PFSK-1 (cell line): ENCODE data around the gene RNF31. TPM values are rescaled to one million over a fixed set of nuclear protein-coding genes. Genes with fewer than 3 reads are reported as not detected.

Experiments
- FOXP2 ChIP-seq: optimal IDR thresholded peaks from 2 replicates; pipeline ENCODE3; 2011; ENCODE audit warnings: borderline replicate concordance, control low read depth, inconsistent platforms; ENCODE audit not compliant: insufficient read depth; ENCODE audit errors: extremely low read length, extremely low read depth
- POLR2AphosphoS5 ChIP-seq: IDR thresholded peaks from 2 replicates; pipeline ENCODE4 v1.6.1; 2012; ENCODE audit warnings: low read depth, mild to moderate bottlenecking, control low read depth, low read length, moderate library complexity
- REST ChIP-seq, 2 experiments: IDR thresholded peaks; 2 replicates each; pipeline versions ENCODE4 v1.6.1 to v1.8.0; 2011 to 2012; ENCODE audit warnings: low read depth in 2 of 2, low read length in 2 of 2, control low read depth in 1 of 2, inconsistent platforms in 1 of 2, mild to moderate bottlenecking in 1 of 2, moderate library complexity in 1 of 2; ENCODE audit not compliant: insufficient read depth in 1 of 2
- SIN3A ChIP-seq: IDR thresholded peaks from 2 replicates; pipeline ENCODE4 v1.6.1; 2012; ENCODE audit warnings: mild to moderate bottlenecking, low read length, moderate library complexity, borderline replicate concordance; ENCODE audit not compliant: insufficient read depth
- TAF1 ChIP-seq: IDR thresholded peaks from 2 replicates; pipeline ENCODE4 v1.6.1; 2012; ENCODE audit warnings: low read length, control low read depth, borderline replicate concordance; ENCODE audit not compliant: insufficient read depth
- polyA plus RNA-seq: library from polyadenylated mRNA; unstranded; fragments of >200 nt; gene quantifications from one replicate; pipeline ENCODE4 v1.2.1, GENCODE V29; 2012; ENCODE audit warnings: low read depth, missing spikeins; ENCODE audit not compliant: insufficient read length

Gene RNF31
- polyA plus RNA-seq = 48.6 TPM

- peak; percentile 45; the same call in 1 of the 2 replicates for TF ChIP-seq TAF1
- TF ChIP-seq REST (IDR thresholded peaks at IDR 0.05; ENCODE audit: insufficient read depth in 1 of 2, low read depth in 2 of 2, low read length in 2 of 2) = no peak
- no peak for TF ChIP-seq SIN3A
- TF ChIP-seq FOXP2 = no peak
- TF ChIP-seq POLR2AphosphoS5 = peak; percentile 62; the same call in 1 of the 2 replicates
Measured at GRCh38 chr14:24146978-24147760, at the start of gene RNF31. Gene RNF31, plus strand, starts transcription at chr14:24147498. Its CDS starts 201 bp downstream, at chr14:24147699.

- TF ChIP-seq FOXP2 (no peak), TAF1 (no peak), POLR2AphosphoS5 (no peak), SIN3A (no peak), REST (IDR thresholded peaks at IDR 0.05; ENCODE audit: insufficient read depth in 1 of 2, low read depth in 2 of 2, low read length in 2 of 2) (no peak)
Measured at GRCh38 chr14:24098229-24098926, 48.9 kb upstream of the RNF31 start.

GRCh38 chr14:24098927-24099813 is 48.1 kb upstream of the RNF31 start:
- TF ChIP-seq REST (IDR thresholded peaks at IDR 0.05; ENCODE audit: insufficient read depth in 1 of 2, low read depth in 2 of 2, low read length in 2 of 2) = no peak
- TF ChIP-seq TAF1 = no peak
- no peak for TF ChIP-seq POLR2AphosphoS5
- TF ChIP-seq FOXP2 = no peak
- TF ChIP-seq SIN3A = no peak

- TF ChIP-seq SIN3A (no peak), FOXP2 (no peak), REST (IDR thresholded peaks at IDR 0.05; ENCODE audit: insufficient read depth in 1 of 2, low read depth in 2 of 2, low read length in 2 of 2) (no peak), TAF1 (no peak), POLR2AphosphoS5 (no peak)
Measured at GRCh38 chr14:24100197-24100981, 46.9 kb upstream of the RNF31 start.
